ENCODE measurements around the gene PROKR1. TPM values are rescaled to one million over a fixed set of nuclear protein-coding genes. Genes with fewer than 3 reads are reported as not detected.

The PROKR1 gene
- total and polyA plus RNA-seq, 2 donors (not counting 3 experiments of a cell fraction or from before 2014, with no cell fraction given), result not detected

DNA sequence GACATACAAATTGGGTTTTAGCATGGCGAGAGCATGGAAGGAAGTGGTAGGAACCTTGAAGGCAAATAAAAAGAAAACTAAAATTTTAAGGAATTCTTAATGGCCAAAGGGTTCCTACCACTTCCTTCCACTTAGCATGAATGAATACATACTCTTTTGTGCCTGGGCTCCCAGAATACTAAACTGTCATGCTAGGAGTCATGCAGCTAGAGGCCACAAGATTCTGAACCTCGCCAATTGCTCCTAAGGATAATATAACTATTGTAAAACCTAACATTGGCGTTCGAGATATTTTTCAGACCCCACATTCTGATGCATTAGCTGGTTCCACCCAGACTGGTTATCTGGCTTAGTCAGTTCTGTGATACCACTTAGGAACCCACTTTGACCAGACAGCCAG is 52.6 kb downstream of the PROKR1 start:
- Histone ChIP-seq H3K9me3 (replicated peaks; ENCODE audit: control insufficient read depth, insufficient read depth, low read length) (no peaks in the 10 kb centered on the region), H3K4me2 (ENCODE audit: insufficient read depth, low read length) (no peak overlapping the region), H3K27ac (ENCODE audit: insufficient read depth, low read depth, low read length) (no peak overlapping the region), H2AFZ (ENCODE audit: low read depth, low read length) (no peak overlapping the region), H3K4me3 (replicated peaks in 1 of 3; ENCODE audit: insufficient read depth in 1 of 3, low read depth in 1 of 3, low read length in 3 of 3) (no peak overlapping the region), H3K79me2 (ENCODE audit: control insufficient read depth, insufficient read depth, low read length) (no peaks in the 10 kb centered on the region), H3K4me1 (ENCODE audit: control insufficient read depth, extremely low read depth, insufficient read depth, low read length) (no peaks in the 10 kb centered on the region), H3K9ac (replicated peaks; ENCODE audit: extremely low read depth, insufficient read depth, low read length) (no peak overlapping the region), H3K27me3 (ENCODE audit: control insufficient read depth in 2 of 2, insufficient read depth in 2 of 2, low read length in 2 of 2) (peaks cover 8 to 25% of the 10 kb centered on the region in 2 experiments), H3K36me3 (ENCODE audit: control insufficient read depth in 2 of 2, extremely low read depth in 1 of 2, insufficient read depth in 2 of 2, low read length in 2 of 2) (no peaks in the 10 kb centered on the region), H3K9me1 (replicated peaks; ENCODE audit: control insufficient read depth, extremely low read depth, insufficient read depth, low read length) (no peaks in the 10 kb centered on the region), H4K20me1 (replicated peaks; ENCODE audit: control insufficient read depth, extremely low read depth, insufficient read depth, low read length) (no peaks in the 10 kb centered on the region)
- no peak for TF ChIP-seq JUN (IDR thresholded peaks at IDR 0.05; ENCODE audit: borderline replicate concordance, insufficient read depth, insufficient read length, low read depth)
- TF ChIP-seq MYC (IDR thresholded peaks at IDR 0.05; ENCODE audit: low read depth, low read length), result no peak
- intact Hi-C loops (cut with micrococcal nuclease), result no loop called here
- no peak for DNase-seq (ENCODE audit: low read depth, low spot score)
- ChIA-PET POLR2A (no interaction called here), CTCF (no interaction called here)
- no TSS peak for BruUV-seq (replicated peaks)
- FAIRE-seq, result no peak
- dilution Hi-C loops (cut with MboI; ENCODE audit: extremely low pct_ligation_motif_present, low sequenced_read_pairs), result no loop called here

DNA sequence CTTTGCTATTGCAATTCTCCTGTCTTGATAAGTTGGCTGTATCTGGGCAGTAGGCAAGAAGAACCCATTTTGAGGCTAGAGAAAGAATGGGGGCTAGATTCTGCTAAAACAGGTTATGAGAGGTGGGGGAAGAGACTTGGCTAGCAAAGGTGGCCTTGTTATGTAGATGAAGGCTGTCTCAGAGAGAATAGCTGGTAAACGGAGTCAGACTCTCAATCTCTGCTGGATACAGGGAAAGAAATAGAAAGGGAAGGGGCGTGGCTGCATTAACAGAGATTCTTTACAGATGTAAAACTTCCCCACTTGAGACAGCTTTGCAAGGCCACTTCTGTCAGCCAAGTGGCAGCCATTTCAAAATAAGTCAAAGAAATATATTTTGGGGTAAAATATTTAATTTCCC is 53.2 kb downstream of the PROKR1 start:
- dilution Hi-C loops (cut with MboI; ENCODE audit: extremely low pct_ligation_motif_present, low sequenced_read_pairs) (no loop called here), intact Hi-C loops (cut with micrococcal nuclease) (no loop called here)
- no peak overlapping the region for H3K27ac ChIP-seq (ENCODE audit: insufficient read depth, low read depth, low read length)
- DNase-seq (ENCODE audit: low read depth, low spot score) (no peak), FAIRE-seq (no peak)
- no peaks in the 10 kb centered on the region for H3K4me1 ChIP-seq (ENCODE audit: control insufficient read depth, extremely low read depth, insufficient read depth, low read length)
- H3K9me3 ChIP-seq (replicated peaks; ENCODE audit: control insufficient read depth, insufficient read depth, low read length), result no peaks in the 10 kb centered on the region
- H3K36me3 ChIP-seq (ENCODE audit: control insufficient read depth in 2 of 2, extremely low read depth in 1 of 2, insufficient read depth in 2 of 2, low read length in 2 of 2), result no peaks in the 10 kb centered on the region
- no peak overlapping the region for H2AFZ ChIP-seq (ENCODE audit: low read depth, low read length)
- ChIA-PET POLR2A (no interaction called here), CTCF (interaction anchor here (1.7 to 1.9 kb wide), 2 partner anchors 12 to 233 kb away, joined by 6 to 8 read pairs; no protein-coding TSS in a partner anchor)
- no peaks in the 10 kb centered on the region for H4K20me1 ChIP-seq (replicated peaks; ENCODE audit: control insufficient read depth, extremely low read depth, insufficient read depth, low read length)
- TF ChIP-seq POLR2A (IDR thresholded peaks at IDR 0.05; ENCODE audit: low read depth, low read length) (no peak), POLR2AphosphoS5 (IDR thresholded peaks at IDR 0.05; ENCODE audit: insufficient read depth, low read depth, low read length) (no peak), MYC (IDR thresholded peaks at IDR 0.05; ENCODE audit: low read depth, low read length) (no peak), FOS (IDR thresholded peaks at IDR 0.05; ENCODE audit: borderline replicate concordance, insufficient read depth, low read length) (no peak), GATA2 (IDR thresholded peaks at IDR 0.05; ENCODE audit: insufficient read depth, insufficient read length, low read depth, low read length) (no peak)
- TF ChIP-seq, protein P1, sequence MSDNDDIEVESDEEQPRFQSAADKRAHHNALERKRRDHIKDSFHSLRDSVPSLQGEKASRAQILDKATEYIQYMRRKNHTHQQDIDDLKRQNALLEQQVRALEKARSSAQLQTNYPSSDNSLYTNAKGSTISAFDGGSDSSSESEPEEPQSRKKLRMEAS (IDR thresholded peaks at IDR 0.05; ENCODE audit: insufficient read depth, insufficient read length), result no peak
- TF ChIP-seq, protein P2, sequence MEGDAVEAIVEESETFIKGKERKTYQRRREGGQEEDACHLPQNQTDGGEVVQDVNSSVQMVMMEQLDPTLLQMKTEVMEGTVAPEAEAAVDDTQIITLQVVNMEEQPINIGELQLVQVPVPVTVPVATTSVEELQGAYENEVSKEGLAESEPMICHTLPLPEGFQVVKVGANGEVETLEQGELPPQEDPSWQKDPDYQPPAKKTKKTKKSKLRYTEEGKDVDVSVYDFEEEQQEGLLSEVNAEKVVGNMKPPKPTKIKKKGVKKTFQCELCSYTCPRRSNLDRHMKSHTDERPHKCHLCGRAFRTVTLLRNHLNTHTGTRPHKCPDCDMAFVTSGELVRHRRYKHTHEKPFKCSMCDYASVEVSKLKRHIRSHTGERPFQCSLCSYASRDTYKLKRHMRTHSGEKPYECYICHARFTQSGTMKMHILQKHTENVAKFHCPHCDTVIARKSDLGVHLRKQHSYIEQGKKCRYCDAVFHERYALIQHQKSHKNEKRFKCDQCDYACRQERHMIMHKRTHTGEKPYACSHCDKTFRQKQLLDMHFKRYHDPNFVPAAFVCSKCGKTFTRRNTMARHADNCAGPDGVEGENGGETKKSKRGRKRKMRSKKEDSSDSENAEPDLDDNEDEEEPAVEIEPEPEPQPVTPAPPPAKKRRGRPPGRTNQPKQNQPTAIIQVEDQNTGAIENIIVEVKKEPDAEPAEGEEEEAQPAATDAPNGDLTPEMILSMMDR (IDR thresholded peaks at IDR 0.05; ENCODE audit: extremely low read depth in 1 of 2, insufficient read depth in 1 of 2, low read depth in 1 of 2, low read length in 2 of 2), result no peak
- peaks cover 8 to 28% of the 10 kb centered on the region in 2 experiments for H3K27me3 ChIP-seq (ENCODE audit: control insufficient read depth in 2 of 2, insufficient read depth in 2 of 2, low read length in 2 of 2)
- BruUV-seq (replicated peaks), result no TSS peak
- H3K79me2 ChIP-seq (ENCODE audit: control insufficient read depth, insufficient read depth, low read length), result no peaks in the 10 kb centered on the region
- H3K4me2 ChIP-seq (ENCODE audit: insufficient read depth, low read length), result no peak overlapping the region
- H3K9ac ChIP-seq (replicated peaks; ENCODE audit: extremely low read depth, insufficient read depth, low read length), result no peak overlapping the region
- no peak overlapping the region for H3K4me3 ChIP-seq (replicated peaks in 1 of 3; ENCODE audit: insufficient read depth in 1 of 3, low read depth in 1 of 3, low read length in 3 of 3)
- no peaks in the 10 kb centered on the region for H3K9me1 ChIP-seq (replicated peaks; ENCODE audit: control insufficient read depth, extremely low read depth, insufficient read depth, low read length)

Data from endothelial cell of umbilical vein (primary cell).